ENCODE measurements around the gene PAXIP1. TPM values are rescaled to one million over a fixed set of nuclear protein-coding genes. Genes with fewer than 3 reads are reported as not detected.

Gene PAXIP1
- total RNA-seq, 2 donors from 2014 or later: 11.2 to 20.4 TPM

- intact Hi-C loops (cut with DNase I): no loop called here
- no peak for TF ChIP-seq CTCF (IDR thresholded peaks at IDR 0.05)
These were observed 91.5 kb downstream of the PAXIP1 start for GRCh38 chr7:154911411-154911810.

GRCh38 chr7:154910977-154911376 is 91.9 kb downstream of the PAXIP1 start:
- no peak overlapping the region for H3K27ac ChIP-seq
- peaks cover 14% of the 10 kb centered on the region for H3K27me3 ChIP-seq
- no peaks in the 10 kb centered on the region for H3K9me3 ChIP-seq
- TF ChIP-seq CTCF (IDR thresholded peaks at IDR 0.05): no peak
- H3K36me3 ChIP-seq: no peaks in the 10 kb centered on the region
- intact Hi-C loops (cut with DNase I): no loop called here
- H3K4me3 ChIP-seq: no peak overlapping the region
- DNase-seq: no peak
- H3K4me1 ChIP-seq: no peaks in the 10 kb centered on the region
- H3K9ac ChIP-seq (ENCODE audit: low read depth in 2 of 2, low read length in 2 of 2): no peak overlapping the region

More at GRCh38 chr7:154911411-154911810, 91.5 kb downstream of the PAXIP1 start:
- no peak overlapping the region for H3K9ac ChIP-seq (ENCODE audit: low read depth in 2 of 2, low read length in 2 of 2)
- no peak overlapping the region for H3K27ac ChIP-seq
- H3K4me3 ChIP-seq: no peak overlapping the region
- peaks cover 14% of the 10 kb centered on the region for H3K27me3 ChIP-seq
- no peak for DNase-seq
- H3K36me3 ChIP-seq: no peaks in the 10 kb centered on the region
- no peaks in the 10 kb centered on the region for H3K9me3 ChIP-seq
- H3K4me1 ChIP-seq: no peaks in the 10 kb centered on the region

- H3K27ac ChIP-seq: no peak overlapping the region
- H3K27me3 ChIP-seq: peaks cover 13% of the 10 kb centered on the region
- no peaks in the 10 kb centered on the region for H3K4me1 ChIP-seq
- DNase-seq: no peak
- no peaks in the 10 kb centered on the region for H3K9me3 ChIP-seq
- H3K4me3 ChIP-seq: no peak overlapping the region
- no peak overlapping the region for H3K9ac ChIP-seq (ENCODE audit: low read depth in 2 of 2, low read length in 2 of 2)
- TF ChIP-seq CTCF (IDR thresholded peaks at IDR 0.05): no peak
- intact Hi-C loops (cut with DNase I): no loop called here
- no peaks in the 10 kb centered on the region for H3K36me3 ChIP-seq
These were observed 92.8 kb downstream of the PAXIP1 start for GRCh38 chr7:154910125-154910524.

GRCh38 chr7:154909241-154910105 is 93.5 kb downstream of the PAXIP1 start:
- DNase-seq: no peak

More at GRCh38 chr7:154909241-154910105, 93.5 kb downstream of the PAXIP1 start:
- H3K27me3 ChIP-seq: peaks cover 6% of the 10 kb centered on the region
- TF ChIP-seq CTCF (IDR thresholded peaks at IDR 0.05): no peak
- H3K4me3 ChIP-seq: no peak overlapping the region
- intact Hi-C loops (cut with DNase I): no loop called here
- no peaks in the 10 kb centered on the region for H3K36me3 ChIP-seq
- H3K9me3 ChIP-seq: no peaks in the 10 kb centered on the region
- no peak overlapping the region for H3K27ac ChIP-seq
- no peak overlapping the region for H3K9ac ChIP-seq (ENCODE audit: low read depth in 2 of 2, low read length in 2 of 2)
- no peaks in the 10 kb centered on the region for H3K4me1 ChIP-seq

Measured in colonic mucosa (tissue), 4 donors.